ENCODE data around the gene GFI1.
"Not testable (repeated sequence)": the region's sequence is repeated elsewhere in the genome, so short reads cannot be mapped to it uniquely, and the experiment has no call there.

Gene GFI1

GRCh38 chr1:92443893-92444292 lies 42.8 kb downstream of the GFI1 start:
- TF ChIP-seq, protein P1, sequence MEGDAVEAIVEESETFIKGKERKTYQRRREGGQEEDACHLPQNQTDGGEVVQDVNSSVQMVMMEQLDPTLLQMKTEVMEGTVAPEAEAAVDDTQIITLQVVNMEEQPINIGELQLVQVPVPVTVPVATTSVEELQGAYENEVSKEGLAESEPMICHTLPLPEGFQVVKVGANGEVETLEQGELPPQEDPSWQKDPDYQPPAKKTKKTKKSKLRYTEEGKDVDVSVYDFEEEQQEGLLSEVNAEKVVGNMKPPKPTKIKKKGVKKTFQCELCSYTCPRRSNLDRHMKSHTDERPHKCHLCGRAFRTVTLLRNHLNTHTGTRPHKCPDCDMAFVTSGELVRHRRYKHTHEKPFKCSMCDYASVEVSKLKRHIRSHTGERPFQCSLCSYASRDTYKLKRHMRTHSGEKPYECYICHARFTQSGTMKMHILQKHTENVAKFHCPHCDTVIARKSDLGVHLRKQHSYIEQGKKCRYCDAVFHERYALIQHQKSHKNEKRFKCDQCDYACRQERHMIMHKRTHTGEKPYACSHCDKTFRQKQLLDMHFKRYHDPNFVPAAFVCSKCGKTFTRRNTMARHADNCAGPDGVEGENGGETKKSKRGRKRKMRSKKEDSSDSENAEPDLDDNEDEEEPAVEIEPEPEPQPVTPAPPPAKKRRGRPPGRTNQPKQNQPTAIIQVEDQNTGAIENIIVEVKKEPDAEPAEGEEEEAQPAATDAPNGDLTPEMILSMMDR (IDR thresholded peaks at IDR 0.05; ENCODE audit: low read depth, low read length, missing control alignments): no peak
- no peaks in the 10 kb centered on the region for H3K27me3 ChIP-seq (replicated peaks)
- in situ Hi-C loops (cut with HindIII; ENCODE audit: low pct_ligation_motif_present, low sequenced_read_pairs): no loop called here
- no peak overlapping the region for H3K4me3 ChIP-seq (ENCODE audit: low read depth, low read length)
- H3K36me3 ChIP-seq (replicated peaks): no peaks in the 10 kb centered on the region
- peak; percentile 0 for DNase-seq
- no peak overlapping the region for H3K27ac ChIP-seq

DNA sequence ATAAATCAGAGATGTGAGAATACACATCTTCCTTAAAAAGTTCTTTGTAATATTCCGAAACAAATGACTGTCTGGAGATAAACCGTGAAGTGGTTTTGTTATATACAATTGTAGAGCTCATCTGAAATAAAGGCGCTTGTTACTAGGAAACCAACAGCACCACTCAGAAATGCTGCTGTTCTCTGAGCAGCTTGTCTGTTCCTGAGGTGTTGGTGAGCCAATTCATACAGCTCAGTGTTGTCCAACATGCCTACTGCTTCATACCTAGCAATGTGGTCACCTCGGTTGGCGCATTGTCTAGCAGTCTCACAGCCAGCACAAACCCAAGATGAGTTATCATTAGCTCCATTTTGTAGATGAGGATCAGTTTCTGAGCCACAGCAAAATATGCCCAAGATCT lies 44.4 kb downstream of the GFI1 start:
- Histone ChIP-seq H3K27ac (no peak overlapping the region), H3K27me3 (replicated peaks) (no peaks in the 10 kb centered on the region), H3K4me3 (ENCODE audit: low read depth, low read length) (no peak overlapping the region), H3K36me3 (replicated peaks) (no peaks in the 10 kb centered on the region)
- in situ Hi-C loops (cut with HindIII; ENCODE audit: low pct_ligation_motif_present, low sequenced_read_pairs): no loop called here
- TF ChIP-seq, protein P1 (IDR thresholded peaks at IDR 0.05; ENCODE audit: low read depth, low read length, missing control alignments): no peak
- peak; percentile 0 for DNase-seq

GRCh38 chr1:92441697-92442342 lies 44.9 kb downstream of the GFI1 start:
- no peak overlapping the region for H3K4me3 ChIP-seq (ENCODE audit: low read depth, low read length)

GRCh38 chr1:92441316-92441696 lies 45.4 kb downstream of the GFI1 start:
- DNase-seq: no peak
- TF ChIP-seq, protein P1 (IDR thresholded peaks at IDR 0.05; ENCODE audit: low read depth, low read length, missing control alignments): no peak
- in situ Hi-C loops (cut with HindIII; ENCODE audit: low pct_ligation_motif_present, low sequenced_read_pairs): no loop called here
- H3K27ac ChIP-seq: no peak overlapping the region
- no peak overlapping the region for H3K4me3 ChIP-seq (ENCODE audit: low read depth, low read length)
- no peaks in the 10 kb centered on the region for H3K36me3 ChIP-seq (replicated peaks)
- H3K27me3 ChIP-seq (replicated peaks): no peaks in the 10 kb centered on the region

More at GRCh38 chr1:92441697-92442342, 44.9 kb downstream of the GFI1 start:
- TF ChIP-seq, protein P1 (IDR thresholded peaks at IDR 0.05; ENCODE audit: low read depth, low read length, missing control alignments): no peak
- no peaks in the 10 kb centered on the region for H3K36me3 ChIP-seq (replicated peaks)
- in situ Hi-C loops (cut with HindIII; ENCODE audit: low pct_ligation_motif_present, low sequenced_read_pairs): no loop called here
- no peak for DNase-seq
- H3K27ac ChIP-seq: no peak overlapping the region
- no peaks in the 10 kb centered on the region for H3K27me3 ChIP-seq (replicated peaks)

GRCh38 chr1:92439291-92439690 lies 47.4 kb downstream of the GFI1 start:
- Histone ChIP-seq H3K4me3 (ENCODE audit: low read depth, low read length) (no peak overlapping the region), H3K36me3 (replicated peaks) (no peaks in the 10 kb centered on the region), H3K27ac (no peak overlapping the region), H3K27me3 (replicated peaks) (no peaks in the 10 kb centered on the region)
- TF ChIP-seq, protein P1 (IDR thresholded peaks at IDR 0.05; ENCODE audit: low read depth, low read length, missing control alignments): no peak
- in situ Hi-C loops (cut with HindIII; ENCODE audit: low pct_ligation_motif_present, low sequenced_read_pairs): no loop called here
- no peak for DNase-seq

DNA sequence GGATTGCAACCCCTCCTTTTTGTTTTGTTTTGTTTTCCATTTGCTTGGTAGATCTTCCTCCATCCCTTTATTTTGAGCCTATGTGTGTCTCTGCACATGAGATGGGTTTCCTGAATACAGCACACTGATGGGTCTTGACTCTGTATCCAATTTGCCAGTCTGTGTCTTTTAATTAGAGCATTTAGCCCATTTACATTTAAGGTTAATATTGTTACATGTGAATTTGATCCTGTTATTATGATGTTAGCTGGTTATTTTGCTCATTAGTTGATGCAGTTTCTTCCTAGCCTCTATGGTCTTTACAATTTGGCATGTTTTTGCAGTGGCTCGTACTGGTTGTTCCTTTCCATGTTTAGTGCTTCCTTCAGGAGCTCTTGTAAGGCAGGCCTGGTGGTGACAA lies 52.2 kb downstream of the GFI1 start:
- DNase-seq; H3K36me3 ChIP-seq (replicated peaks); in situ Hi-C loops (cut with HindIII; ENCODE audit: low pct_ligation_motif_present, low sequenced_read_pairs); H3K27ac ChIP-seq; H3K4me3 ChIP-seq (ENCODE audit: low read depth, low read length); H3K27me3 ChIP-seq (replicated peaks): not testable (repeated sequence)

All from brain microvascular endothelial cell (primary cell).